GM12864 (cell line): ENCODE data around the gene ANKRD36.
"Not testable (repeated sequence)": the region's sequence is repeated elsewhere in the genome, so short reads cannot be mapped to it uniquely, and the experiment has no call there.

ENCODE experiments used
- DNase-seq: peaks from one replicate; pipeline ENCODE4 v3.0.0-alpha.2; 2011; ENCODE audit warnings: low read depth
- H3K4me3 ChIP-seq: 2 replicates; pipeline ENCODE4 v1.5.1; 2011; ENCODE audit warnings: mild to moderate bottlenecking, low read depth, low read length, control low read depth
- CTCF ChIP-seq: IDR thresholded peaks from 2 replicates; pipeline ENCODE4 v1.5.1; 2011; ENCODE audit warnings: low read depth, mild to moderate bottlenecking, moderate library complexity, low read length, control low read depth, inconsistent platforms; ENCODE audit errors: missing control alignments

ANKRD36 gene

DNA sequence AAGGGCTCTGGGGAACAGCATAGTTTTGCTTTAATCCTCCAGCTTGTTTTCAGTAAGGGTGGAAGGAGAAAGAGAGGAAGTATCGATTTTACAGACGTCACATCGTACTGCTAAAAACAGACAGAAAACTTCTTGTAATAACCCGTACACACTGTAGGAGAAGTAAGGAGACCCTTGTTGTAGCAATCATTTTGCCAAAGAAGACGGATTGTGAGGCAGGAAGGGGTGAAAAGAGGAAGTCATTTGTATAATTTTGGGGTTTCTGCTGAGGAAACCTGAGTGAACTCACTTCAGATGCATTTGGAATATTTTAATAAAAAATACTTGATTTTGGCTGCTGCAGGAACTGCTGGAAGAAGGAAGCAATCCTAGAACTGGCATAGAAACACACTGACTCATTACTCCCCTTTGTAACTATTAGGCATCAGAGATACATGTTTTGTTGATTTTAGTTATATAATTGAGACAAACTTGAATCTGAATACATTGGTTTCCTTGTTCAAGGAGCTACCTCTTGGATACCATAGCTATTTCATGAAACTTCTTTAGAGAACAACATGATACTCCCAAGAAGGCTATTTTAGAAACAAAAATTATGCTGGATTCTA, 89.8 kb downstream of the ANKRD36 start:
- DNase-seq, H3K4me3 ChIP-seq: not testable (repeated sequence)

- no peak for DNase-seq
- no peak overlapping the region for H3K4me3 ChIP-seq
- TF ChIP-seq CTCF: no peak
Observed at GRCh38 chr2:97210325-97210724, 97.4 kb downstream of the ANKRD36 start.

- DNase-seq: not testable (repeated sequence)
Observed at GRCh38 chr2:97215025-97215424, 102.1 kb downstream of the ANKRD36 start.

GRCh38 chr2:97230848-97231585, 118.1 kb downstream of the ANKRD36 start:
- not testable (repeated sequence) for H3K4me3 ChIP-seq, DNase-seq

More at GRCh38 chr2:97215025-97215424, 102.1 kb downstream of the ANKRD36 start:
- not testable (repeated sequence) for H3K4me3 ChIP-seq

DNA sequence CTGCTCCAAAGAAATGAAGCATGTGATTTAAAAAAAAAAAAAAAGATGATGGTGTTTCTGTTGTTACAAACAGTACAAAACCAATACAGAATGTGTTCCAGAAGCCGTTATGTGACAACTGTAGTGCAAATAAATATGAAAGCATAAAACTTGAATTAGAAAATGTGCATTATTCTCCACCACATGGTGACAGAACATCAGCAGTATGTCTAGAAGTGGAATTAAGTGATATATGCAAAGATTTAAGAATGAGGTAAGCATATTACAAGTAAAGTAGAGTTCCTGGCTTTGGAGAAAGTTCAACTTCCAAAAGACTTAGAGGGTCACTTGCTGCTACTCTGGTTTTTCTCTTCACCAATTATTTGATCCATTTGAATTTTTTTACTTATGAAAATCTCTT, 120.0 kb downstream of the ANKRD36 start:
- not testable (repeated sequence) for H3K4me3 ChIP-seq, DNase-seq

DNA sequence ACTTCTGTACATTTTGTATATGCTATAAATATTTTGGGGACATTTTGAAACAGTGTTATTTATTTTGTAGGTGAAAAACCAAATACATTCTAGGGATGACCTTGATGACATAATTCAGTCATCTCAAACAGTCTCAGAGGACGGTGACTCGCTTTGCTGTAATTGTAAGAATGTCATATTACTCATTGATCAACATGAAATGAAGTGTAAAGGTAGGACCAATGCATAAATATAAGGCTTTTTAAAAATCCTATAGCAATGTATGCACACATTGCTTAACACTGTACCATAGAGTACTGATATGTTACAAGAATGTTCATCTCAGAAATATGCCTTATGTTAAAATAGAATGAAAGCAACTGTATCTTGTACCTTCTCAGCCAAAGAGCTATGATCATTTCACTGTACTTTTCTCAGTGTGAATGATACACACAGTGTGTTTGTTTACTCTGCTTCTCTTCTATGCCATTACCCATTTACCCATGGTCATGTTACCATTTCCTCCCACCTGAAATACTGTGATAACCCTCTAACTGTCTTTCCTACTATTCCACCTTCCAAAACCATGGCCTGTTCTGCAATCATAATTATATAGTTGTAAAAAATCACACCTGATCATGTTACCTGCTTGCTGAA, 120.8 kb downstream of the ANKRD36 start:
- H3K4me3 ChIP-seq, DNase-seq: not testable (repeated sequence)

DNA sequence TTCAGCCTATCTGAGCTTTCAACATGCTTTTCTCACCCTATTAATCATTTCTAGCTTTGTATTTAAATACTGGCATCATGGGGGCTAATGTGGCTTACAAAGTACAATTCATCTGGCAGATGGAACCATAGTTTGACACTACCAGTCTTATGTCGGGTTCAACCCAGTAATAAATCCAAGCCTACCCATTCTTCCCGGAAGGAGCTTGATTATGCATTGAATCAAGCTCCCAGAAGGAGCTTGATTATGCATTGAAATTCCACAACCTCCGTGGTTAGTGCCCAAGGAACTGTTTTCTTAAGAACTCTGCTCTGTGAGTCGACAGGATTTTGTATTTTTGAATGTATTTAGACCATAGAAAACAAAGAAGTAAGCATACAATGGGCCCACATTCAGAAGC, 148.2 kb downstream of the ANKRD36 start:
- H3K4me3 ChIP-seq, DNase-seq: not testable (repeated sequence)

DNA sequence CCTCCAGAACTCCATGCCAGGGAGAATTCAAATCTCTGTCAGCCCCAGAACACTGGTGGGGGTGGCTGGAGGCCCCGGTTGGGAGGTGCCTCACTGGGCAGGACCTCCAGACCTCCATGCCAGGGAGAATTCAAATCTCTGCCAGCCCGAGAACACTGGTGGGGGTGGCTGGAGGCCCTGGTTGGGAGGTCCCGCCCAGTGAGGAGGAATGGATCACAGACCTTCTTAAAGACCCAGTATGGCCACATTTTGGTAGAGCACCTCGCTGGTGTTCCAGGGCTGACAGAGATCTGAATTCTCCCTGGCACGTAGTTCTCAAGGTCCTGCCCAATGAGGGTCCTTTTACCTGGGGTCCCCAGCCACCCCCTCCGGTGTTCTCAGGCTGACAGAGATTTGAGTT, 153.5 kb downstream of the ANKRD36 start:
- DNase-seq, H3K4me3 ChIP-seq: not testable (repeated sequence)

DNA sequence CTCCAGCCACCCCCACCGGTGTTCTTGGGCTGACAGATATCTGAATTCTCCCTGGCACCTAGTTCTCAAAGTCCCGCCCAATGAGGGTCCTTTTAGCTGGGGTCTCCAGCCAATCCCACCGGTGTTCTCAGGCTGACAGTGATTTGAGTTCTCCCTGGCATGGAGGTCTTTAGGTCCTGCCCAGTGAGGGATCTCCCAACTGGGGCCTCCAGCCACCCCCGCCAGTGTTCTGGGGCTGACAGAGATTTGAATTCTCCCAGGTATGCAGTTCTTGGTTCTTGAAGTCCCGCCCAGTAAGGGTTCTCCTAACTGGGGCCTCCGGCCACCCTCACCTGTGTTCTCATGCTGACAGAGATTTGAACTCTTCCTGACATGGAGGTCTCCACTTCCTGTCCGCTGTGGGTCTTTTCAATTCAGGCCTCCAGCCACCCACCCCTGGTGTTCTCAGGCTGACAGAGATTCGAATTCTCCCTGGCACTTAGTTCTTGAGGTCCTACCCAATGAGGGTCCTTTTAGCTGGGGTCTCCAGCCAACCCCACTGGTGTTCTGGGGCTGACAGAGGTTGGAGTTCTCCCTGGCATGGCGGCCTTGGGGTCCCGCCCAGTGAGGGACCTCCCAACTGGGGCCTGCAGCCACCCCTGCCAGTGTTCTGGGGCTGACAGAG, 154.6 kb downstream of the ANKRD36 start:
- no peak for TF ChIP-seq CTCF
- H3K4me3 ChIP-seq: no peak overlapping the region
- no peak for DNase-seq

DNA sequence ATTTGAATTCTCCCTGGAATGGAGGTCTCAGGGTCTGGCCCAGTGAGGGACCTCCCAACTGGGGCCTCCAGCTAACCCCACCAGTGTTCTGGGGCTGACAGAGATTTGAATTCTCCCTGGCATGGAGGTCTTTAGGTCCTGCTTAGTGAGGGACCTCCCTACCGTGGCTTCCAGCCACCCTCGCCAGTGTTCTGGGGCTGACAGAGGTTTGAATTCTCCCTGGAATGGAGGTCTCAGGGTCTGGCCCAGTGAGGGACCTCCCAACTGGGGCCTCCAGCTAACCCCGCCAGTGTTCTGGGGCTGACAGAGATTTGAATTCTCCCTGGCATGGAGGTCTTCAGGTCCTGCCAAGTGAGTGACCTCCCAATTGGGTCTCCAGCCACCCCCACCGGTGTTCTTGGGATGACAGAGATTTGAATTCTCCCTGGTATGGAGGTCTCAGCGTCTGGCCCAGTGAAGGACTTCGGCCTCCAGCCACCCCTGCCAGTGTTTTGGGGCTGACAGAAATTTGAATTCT, 155.2 kb downstream of the ANKRD36 start:
- not testable (repeated sequence) for H3K4me3 ChIP-seq, DNase-seq

GRCh38 chr2:97276232-97276798, 163.4 kb downstream of the ANKRD36 start:
- not testable (repeated sequence) for H3K4me3 ChIP-seq, DNase-seq

- H3K4me3 ChIP-seq, DNase-seq: not testable (repeated sequence)
Observed at GRCh38 chr2:97285187-97285586, 172.2 kb downstream of the ANKRD36 start.

DNA sequence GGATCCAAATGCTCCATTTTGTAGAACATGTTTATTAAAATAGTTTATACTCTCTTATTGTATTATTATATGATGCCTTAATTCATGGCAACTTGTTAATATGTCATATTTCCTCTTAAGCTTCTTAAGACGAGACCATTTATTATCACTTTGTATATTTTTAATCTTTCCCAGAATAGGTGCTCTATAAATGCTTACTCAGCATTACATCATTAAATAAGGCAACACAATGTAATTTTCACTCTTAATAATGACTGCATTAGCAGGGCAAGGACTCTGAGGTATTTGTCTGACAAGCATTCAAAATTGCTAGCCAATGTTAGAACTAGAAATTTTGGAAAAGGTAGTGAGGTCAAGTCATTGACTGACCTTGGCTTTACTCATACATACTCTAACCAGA, 180.7 kb downstream of the ANKRD36 start:
- not testable (repeated sequence) for DNase-seq, H3K4me3 ChIP-seq
